ENCODE results near the gene CST1.

Gene CST1

DNA sequence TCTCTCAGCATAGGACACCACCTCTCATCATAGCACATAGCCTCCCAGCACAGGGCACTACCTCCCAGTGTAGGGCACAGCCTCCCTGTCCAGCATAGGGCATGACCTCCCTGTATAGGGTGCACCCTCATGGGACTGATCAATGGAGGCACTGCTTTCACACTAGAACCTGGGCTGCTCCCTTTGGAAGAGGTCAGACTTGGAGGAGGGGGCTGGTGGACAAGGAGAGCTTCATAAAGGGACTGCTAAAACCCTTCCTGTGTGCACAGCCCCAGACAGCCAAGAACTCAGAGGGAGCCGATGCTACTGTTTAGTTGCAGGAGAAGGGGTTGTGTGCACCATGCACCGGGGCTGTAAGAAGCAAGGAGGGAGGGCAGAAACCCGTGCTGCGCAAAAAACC, 40.0 kb downstream of the CST1 start:
- no peak for DNase-seq (ENCODE audit: low spot score)
- FAIRE-seq, result no peak

DNA sequence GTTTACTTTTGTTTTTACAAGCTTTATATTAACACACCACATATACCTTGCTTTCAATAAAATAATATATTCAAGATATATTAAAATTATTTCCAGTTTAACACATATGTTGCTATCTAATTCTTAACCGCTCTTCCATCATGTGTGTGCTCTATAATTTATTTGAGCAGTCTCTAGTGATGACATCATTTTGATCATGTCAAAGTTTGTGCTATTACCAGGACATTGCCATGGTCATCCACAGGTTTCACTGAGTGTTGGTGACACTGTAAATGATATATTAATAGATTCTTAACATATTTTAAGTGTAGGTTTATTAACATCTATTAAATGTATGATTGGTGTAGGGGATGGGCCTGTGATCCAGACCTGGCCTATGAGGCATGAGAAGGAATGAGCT, 44.8 kb downstream of the CST1 start:
- FAIRE-seq (no peak), DNase-seq (ENCODE audit: low spot score) (no peak)

DNA sequence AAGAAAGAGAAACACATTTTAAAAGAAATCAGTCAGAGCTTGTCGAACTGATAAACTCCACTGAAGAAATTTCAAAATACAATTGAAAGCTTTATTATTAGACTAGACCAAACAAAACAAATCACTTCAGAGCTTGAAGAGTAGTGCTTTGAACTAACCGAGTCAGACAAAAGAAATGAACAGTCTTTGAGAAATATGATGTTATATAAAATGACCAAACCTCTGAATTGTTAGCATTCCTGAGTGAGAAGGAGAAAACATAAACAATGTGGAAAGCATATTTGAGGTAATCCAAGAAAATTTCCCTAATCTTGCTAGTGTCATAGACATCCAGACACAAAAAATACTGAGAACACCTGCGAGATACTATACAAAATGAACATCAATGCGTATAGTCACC, 48.7 kb downstream of the CST1 start:
- DNase-seq (ENCODE audit: low spot score), result no peak
- FAIRE-seq, result no peak

DNA sequence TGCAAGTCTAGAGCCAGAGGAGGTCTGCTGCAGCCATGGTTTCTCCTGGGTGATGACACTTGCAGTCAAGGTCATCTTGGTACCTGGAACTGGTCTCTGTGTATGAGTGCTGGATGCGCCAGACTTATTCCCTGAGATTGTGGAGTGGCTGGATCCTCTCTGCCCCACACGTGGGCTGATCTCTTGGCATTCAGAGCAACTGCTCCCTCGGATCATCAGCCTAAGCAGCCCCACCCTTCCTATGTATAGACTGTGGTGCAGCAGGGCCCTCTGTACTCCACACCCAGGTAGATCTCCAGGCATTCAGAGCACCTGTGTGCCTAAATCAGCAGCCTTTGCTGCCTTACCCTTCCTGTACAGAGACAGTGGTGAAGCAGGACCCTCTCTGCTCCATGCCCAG, 49.8 kb downstream of the CST1 start:
- FAIRE-seq (no peak), DNase-seq (ENCODE audit: low spot score) (no peak)

DNA sequence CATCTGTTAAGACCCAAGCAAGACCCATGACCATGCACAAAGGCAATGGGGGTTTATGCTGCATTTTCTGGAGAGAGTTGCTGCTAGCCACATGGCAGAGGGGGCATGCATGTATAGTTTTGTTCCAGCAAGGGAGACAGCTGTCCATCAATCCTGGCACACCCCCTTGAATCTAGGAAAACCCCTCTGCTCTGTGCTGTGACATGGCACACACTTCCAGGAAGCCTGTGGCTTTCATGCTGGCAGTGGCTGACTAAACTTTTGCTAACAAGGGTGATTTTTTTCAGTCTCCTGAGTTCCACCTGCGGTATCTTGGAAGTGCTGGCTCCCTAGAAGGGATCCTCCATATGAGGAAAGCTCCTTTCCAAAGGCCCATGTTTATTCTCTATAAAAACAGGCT, 52.8 kb downstream of the CST1 start:
- no peak for DNase-seq (ENCODE audit: low spot score)
- no peak for FAIRE-seq

All from urothelium cell line (cell line).